Measurements from ENCODE around the gene MALL.

- no peak for TF ChIP-seq FOXM1 (IDR thresholded peaks at IDR 0.05; ENCODE audit: borderline replicate concordance)
- no peak for TF ChIP-seq ELF4 (IDR thresholded peaks at IDR 0.05)
- no peak for TF ChIP-seq PKNOX1 (IDR thresholded peaks at IDR 0.05)
- TF ChIP-seq NFRKB (IDR thresholded peaks at IDR 0.05), result no peak
- TF ChIP-seq SP1 (IDR thresholded peaks at IDR 0.05), result no peak
- TF ChIP-seq ARNT (IDR thresholded peaks at IDR 0.05), result no peak
- TF ChIP-seq ZNF384 (IDR thresholded peaks at IDR 0.05), result no peak
- no peak for TF ChIP-seq TARDBP (IDR thresholded peaks at IDR 0.05)
- no peak for TF ChIP-seq SUZ12 (IDR thresholded peaks at IDR 0.05)
- TF ChIP-seq HDGF (IDR thresholded peaks at IDR 0.05; ENCODE audit: borderline replicate concordance), result no peak
These were observed 15.5 kb upstream of the MALL start for GRCh38 chr2:110131166-110131565.
